Measurements from ENCODE around the gene RNF141.

RNF141 gene

GRCh38 chr11:10497371-10498021 is 43.5 kb downstream of the RNF141 start:
- no peak for DNase-seq

- no peak for DNase-seq
Observed at GRCh38 chr11:10496296-10496936, 44.6 kb downstream of the RNF141 start.

- no peak for DNase-seq
Observed at GRCh38 chr11:10495464-10495786, 45.6 kb downstream of the RNF141 start.

GRCh38 chr11:10494636-10495463 is 46.1 kb downstream of the RNF141 start:
- DNase-seq, result no peak

GRCh38 chr11:10493041-10493663 is 47.8 kb downstream of the RNF141 start:
- no peak for DNase-seq

GRCh38 chr11:10492084-10492483 is 48.9 kb downstream of the RNF141 start:
- DNase-seq, result no peak

GRCh38 chr11:10490398-10491241 is 50.4 kb downstream of the RNF141 start:
- DNase-seq, result no peak

- no peak for DNase-seq
Observed at GRCh38 chr11:10490032-10490397, 51.0 kb downstream of the RNF141 start.

- DNase-seq, result no peak
Observed at GRCh38 chr11:10488934-10489691, 51.9 kb downstream of the RNF141 start.

GRCh38 chr11:10488121-10488933 is 52.7 kb downstream of the RNF141 start:
- no peak for DNase-seq

GRCh38 chr11:10487002-10487647 is 53.9 kb downstream of the RNF141 start:
- DNase-seq, result no peak

GRCh38 chr11:10486161-10486840 is 54.7 kb downstream of the RNF141 start:
- no peak for DNase-seq

GRCh38 chr11:10485646-10486045 is 55.3 kb downstream of the RNF141 start:
- no peak for DNase-seq

GRCh38 chr11:10484461-10485180 is 56.4 kb downstream of the RNF141 start:
- no peak for DNase-seq

GRCh38 chr11:10483584-10483983 is 57.4 kb downstream of the RNF141 start:
- DNase-seq, result no peak

GRCh38 chr11:10483174-10483573 is 57.8 kb downstream of the RNF141 start:
- DNase-seq, result no peak

GRCh38 chr11:10481560-10482349 is 59.2 kb downstream of the RNF141 start:
- no peak for DNase-seq

- DNase-seq, result no peak
Observed at GRCh38 chr11:10480760-10481159, 60.2 kb downstream of the RNF141 start.
